IMR-90 (cell line): ENCODE measurements around the gene GLIS1.

ENCODE experiments used
- BHLHE40 ChIP-seq: fragments of 150-350 bp; IDR thresholded peaks from 2 replicates; pipeline ENCODE4 v1.6.1; 2016; ENCODE audit warnings: mild to moderate bottlenecking, low read depth, low read length
- CEBPB ChIP-seq: IDR thresholded peaks from 2 replicates; pipeline ENCODE4 v1.6.1; 2012; ENCODE audit warnings: low read depth, low read length, improper control_type of control experiment
- CHD1 ChIP-seq: IDR thresholded peaks from 2 replicates; pipeline ENCODE4 v1.6.1; 2012; ENCODE audit warnings: low read depth, low read length, improper control_type of control experiment
- ELK1 ChIP-seq: fragments of 150-350 bp; IDR thresholded peaks from 2 replicates; pipeline ENCODE4 v1.6.1; 2016; ENCODE audit warnings: low read depth, mild to moderate bottlenecking, low read length, moderate library complexity, borderline replicate concordance
- POLR2A ChIP-seq: IDR thresholded peaks from 2 replicates; pipeline ENCODE4 v1.6.1; 2012; ENCODE audit warnings: mild to moderate bottlenecking, low read depth, low read length
- RAD21 ChIP-seq: IDR thresholded peaks from 2 replicates; pipeline ENCODE4 v1.6.1; 2012; ENCODE audit warnings: low read length, improper control_type of control experiment
- RCOR1 ChIP-seq: IDR thresholded peaks from 2 replicates; pipeline ENCODE4 v1.6.1; 2012; ENCODE audit warnings: mild to moderate bottlenecking, low read length, improper control_type of control experiment; ENCODE audit not compliant: insufficient replicate concordance
- TF ChIP-seq, protein P1 (sequence below): conservative IDR thresholded peaks from 2 replicates; pipeline ENCODE4 v1.5.1; 2012; ENCODE audit warnings: mild to moderate bottlenecking, low read depth, low read length, improper control_type of control experiment

DNA sequence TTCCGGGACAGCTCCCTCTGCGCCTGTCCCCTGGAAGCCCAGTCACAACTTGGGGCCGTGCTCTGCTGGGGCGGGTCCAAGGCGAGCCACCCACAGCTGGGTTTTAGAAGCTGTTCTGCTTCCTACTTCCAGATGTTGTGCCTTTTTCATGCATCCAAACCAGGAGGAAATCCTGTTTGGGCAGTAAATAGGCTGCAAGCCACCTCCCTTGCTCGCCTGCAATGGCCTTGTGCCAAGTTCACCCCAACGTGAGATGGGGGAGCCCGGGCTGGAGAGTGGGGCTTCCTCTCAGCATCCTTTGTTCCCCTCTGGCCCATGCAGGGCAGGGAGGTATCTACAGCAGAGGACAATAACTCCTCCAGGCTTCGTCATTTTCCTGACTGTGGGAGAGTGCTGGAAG lies 206.6 kb downstream of the GLIS1 start:
- TF ChIP-seq, protein P1, sequence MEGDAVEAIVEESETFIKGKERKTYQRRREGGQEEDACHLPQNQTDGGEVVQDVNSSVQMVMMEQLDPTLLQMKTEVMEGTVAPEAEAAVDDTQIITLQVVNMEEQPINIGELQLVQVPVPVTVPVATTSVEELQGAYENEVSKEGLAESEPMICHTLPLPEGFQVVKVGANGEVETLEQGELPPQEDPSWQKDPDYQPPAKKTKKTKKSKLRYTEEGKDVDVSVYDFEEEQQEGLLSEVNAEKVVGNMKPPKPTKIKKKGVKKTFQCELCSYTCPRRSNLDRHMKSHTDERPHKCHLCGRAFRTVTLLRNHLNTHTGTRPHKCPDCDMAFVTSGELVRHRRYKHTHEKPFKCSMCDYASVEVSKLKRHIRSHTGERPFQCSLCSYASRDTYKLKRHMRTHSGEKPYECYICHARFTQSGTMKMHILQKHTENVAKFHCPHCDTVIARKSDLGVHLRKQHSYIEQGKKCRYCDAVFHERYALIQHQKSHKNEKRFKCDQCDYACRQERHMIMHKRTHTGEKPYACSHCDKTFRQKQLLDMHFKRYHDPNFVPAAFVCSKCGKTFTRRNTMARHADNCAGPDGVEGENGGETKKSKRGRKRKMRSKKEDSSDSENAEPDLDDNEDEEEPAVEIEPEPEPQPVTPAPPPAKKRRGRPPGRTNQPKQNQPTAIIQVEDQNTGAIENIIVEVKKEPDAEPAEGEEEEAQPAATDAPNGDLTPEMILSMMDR = no peak
- TF ChIP-seq RCOR1 (no peak), POLR2A (no peak), RAD21 (no peak), BHLHE40 (no peak), CEBPB (no peak), ELK1 (no peak), CHD1 (no peak)
